ENCODE results near the gene FHOD1. TPM values are rescaled to one million over a fixed set of nuclear protein-coding genes. Genes with fewer than 3 reads are reported as not detected.
A peak's percentile ranks its signal among the peaks of the same experiment; 100 is the strongest.

The FHOD1 gene
- total and polyA plus RNA-seq, 7 donors = 4.8 to 25.2 (median 9.2) TPM

DNA sequence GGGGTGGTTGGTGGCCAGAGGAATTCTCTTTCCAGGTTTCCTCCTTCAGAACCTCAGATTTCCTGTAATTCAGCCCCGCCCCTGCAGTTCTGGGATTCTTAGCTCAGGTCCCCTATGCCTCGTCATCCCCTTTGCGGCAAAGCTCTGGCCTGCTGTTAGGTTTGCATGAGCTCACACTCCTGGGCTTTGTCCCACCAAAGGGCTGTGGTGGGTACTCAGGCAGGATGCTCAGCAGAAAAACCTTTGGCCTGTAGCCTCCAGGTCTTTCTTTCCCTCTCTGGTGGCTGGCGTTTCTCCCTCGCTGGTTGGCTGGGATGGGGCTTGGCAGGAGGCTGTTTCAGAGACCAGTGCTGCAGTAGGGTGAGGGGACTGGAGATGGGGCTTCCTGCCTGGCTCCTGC lies 22.5 kb upstream of the FHOD1 start:
- intact Hi-C loops (cut with DNase I) = no loop called here
- DNase-seq = peak; percentile 59
- 24 to 60% methylated on average over 5 of the region's 5 CpGs for WGBS, 2 donors

DNA sequence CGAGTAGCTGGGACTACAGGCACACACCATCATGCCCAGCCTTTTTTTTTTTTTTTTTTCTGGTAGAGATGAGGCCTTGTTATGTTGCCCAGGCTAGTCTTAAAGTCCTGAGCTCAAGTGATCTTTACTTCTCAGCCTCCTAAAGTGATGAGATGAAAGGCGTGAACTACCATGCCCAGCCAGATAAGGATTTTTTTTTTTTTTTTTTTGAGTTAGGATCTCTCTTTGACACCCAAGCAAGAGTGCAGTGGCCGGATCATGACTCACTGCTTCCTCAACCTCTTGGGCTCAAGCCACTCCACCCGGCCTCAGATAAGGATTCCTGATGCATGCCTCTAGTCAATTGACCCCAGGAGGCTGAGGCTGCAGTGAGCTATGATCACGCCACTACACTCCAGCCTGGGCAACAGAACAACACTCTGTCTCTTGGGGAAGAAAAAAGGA lies 20.9 kb upstream of the FHOD1 start:
- H3K9me3 ChIP-seq = no peaks in the 10 kb centered on the region
- DNase-seq = peak; percentile 71
- WGBS, 2 donors = 35 to 76% methylated on average over 5 of the region's 5 CpGs
- peaks cover 0 to 15% (median 0%) of the 10 kb centered on the region in 3 donors for H3K27me3 ChIP-seq
- H3K27ac ChIP-seq = no peak overlapping the region
- H3K4me1 ChIP-seq = no peaks in the 10 kb centered on the region
- H3K36me3 ChIP-seq = no peaks in the 10 kb centered on the region
- no peak overlapping the region for H3K4me3 ChIP-seq
- TF ChIP-seq POLR2AphosphoS5 (IDR thresholded peaks at IDR 0.05) = peak in 1 of 4 donors; percentile 10
- no peak for TF ChIP-seq EP300 (IDR thresholded peaks at IDR 0.05)
- TF ChIP-seq POLR2A (IDR thresholded peaks at IDR 0.05) = no peak
- TF ChIP-seq, protein P1, sequence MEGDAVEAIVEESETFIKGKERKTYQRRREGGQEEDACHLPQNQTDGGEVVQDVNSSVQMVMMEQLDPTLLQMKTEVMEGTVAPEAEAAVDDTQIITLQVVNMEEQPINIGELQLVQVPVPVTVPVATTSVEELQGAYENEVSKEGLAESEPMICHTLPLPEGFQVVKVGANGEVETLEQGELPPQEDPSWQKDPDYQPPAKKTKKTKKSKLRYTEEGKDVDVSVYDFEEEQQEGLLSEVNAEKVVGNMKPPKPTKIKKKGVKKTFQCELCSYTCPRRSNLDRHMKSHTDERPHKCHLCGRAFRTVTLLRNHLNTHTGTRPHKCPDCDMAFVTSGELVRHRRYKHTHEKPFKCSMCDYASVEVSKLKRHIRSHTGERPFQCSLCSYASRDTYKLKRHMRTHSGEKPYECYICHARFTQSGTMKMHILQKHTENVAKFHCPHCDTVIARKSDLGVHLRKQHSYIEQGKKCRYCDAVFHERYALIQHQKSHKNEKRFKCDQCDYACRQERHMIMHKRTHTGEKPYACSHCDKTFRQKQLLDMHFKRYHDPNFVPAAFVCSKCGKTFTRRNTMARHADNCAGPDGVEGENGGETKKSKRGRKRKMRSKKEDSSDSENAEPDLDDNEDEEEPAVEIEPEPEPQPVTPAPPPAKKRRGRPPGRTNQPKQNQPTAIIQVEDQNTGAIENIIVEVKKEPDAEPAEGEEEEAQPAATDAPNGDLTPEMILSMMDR (IDR thresholded peaks at IDR 0.05) = no peak
- intact Hi-C loops (cut with DNase I) = no loop called here

More for the DNA sequence above, 22.5 kb upstream of the FHOD1 start:
- TF ChIP-seq POLR2A (IDR thresholded peaks at IDR 0.05) (no peak), EP300 (IDR thresholded peaks at IDR 0.05) (no peak), POLR2AphosphoS5 (IDR thresholded peaks at IDR 0.05) (no peak)
- TF ChIP-seq, protein P1 (IDR thresholded peaks at IDR 0.05) = no peak
- Histone ChIP-seq H3K27ac (no peak overlapping the region), H3K9me3 (no peaks in the 10 kb centered on the region), H3K36me3 (no peaks in the 10 kb centered on the region), H3K4me3 (no peak overlapping the region), H3K4me1 (no peaks in the 10 kb centered on the region), H3K27me3 (peaks cover 0 to 15% (median 0%) of the 10 kb centered on the region in 3 donors)

DNA sequence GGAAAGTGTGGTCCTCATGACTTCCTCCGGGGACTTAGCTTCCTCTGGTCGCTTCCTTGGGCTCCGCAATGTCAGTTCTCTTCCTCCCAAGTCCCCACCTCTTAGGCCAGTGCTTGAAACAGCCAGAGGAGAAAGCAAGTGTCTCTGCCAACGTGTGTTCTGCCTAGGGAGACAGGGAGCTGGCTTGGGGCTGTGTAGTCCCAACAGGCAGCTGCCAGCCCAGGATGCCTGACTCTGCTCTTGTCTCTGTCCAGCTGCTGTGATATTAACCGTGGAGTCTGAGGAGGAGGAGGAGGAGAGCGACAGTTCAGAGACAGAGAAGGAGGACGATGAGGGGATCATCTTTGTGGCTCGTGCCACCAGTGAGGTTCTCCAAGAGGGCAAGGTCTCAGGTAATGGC lies 18.6 kb upstream of the FHOD1 start:
- H3K27ac ChIP-seq = no peak overlapping the region
- H3K9me3 ChIP-seq = no peaks in the 10 kb centered on the region
- WGBS, 2 donors = 72 to 73% methylated on average over 8 of the region's 8 CpGs
- intact Hi-C loops (cut with DNase I) = no loop called here
- DNase-seq = peak; percentile 44
- H3K4me3 ChIP-seq = no peak overlapping the region
- H3K4me1 ChIP-seq = no peaks in the 10 kb centered on the region
- TF ChIP-seq, protein P1 (IDR thresholded peaks at IDR 0.05) = no peak
- TF ChIP-seq EP300 (IDR thresholded peaks at IDR 0.05) (no peak), POLR2A (IDR thresholded peaks at IDR 0.05) (no peak), POLR2AphosphoS5 (IDR thresholded peaks at IDR 0.05) (no peak)
- no peaks in the 10 kb centered on the region for H3K36me3 ChIP-seq
- H3K27me3 ChIP-seq = peaks cover 0 to 15% (median 0%) of the 10 kb centered on the region in 3 donors

DNA sequence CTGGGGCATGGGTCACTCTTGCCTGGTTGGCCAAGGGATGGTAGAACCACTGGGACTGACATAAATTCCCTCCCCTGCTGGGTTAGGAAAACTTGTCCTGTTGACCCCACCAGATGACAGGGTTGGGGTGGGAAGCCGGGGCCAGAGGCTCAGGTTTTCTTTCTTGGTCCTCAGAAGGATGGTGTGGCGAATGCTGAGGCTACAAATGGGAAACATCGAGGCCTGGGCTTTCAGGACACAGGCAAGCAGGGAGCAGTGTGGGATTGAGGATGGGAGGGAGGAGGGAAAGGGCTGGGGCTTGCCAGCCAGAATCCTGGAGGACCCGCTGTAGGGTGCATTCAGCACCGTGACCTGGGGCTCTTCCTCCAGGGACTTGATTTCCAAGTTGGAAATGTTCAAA lies 17.6 kb upstream of the FHOD1 start:
- H3K27ac ChIP-seq = no peak overlapping the region
- H3K4me3 ChIP-seq = no peak overlapping the region
- DNase-seq = peak; percentile 52
- no peaks in the 10 kb centered on the region for H3K4me1 ChIP-seq
- 84 to 89% methylated on average over 5 of the region's 5 CpGs for WGBS, 2 donors
- intact Hi-C loops (cut with DNase I) = no loop called here
- H3K9me3 ChIP-seq = no peaks in the 10 kb centered on the region
- TF ChIP-seq POLR2A (IDR thresholded peaks at IDR 0.05) (no peak), POLR2AphosphoS5 (IDR thresholded peaks at IDR 0.05) (no peak), EP300 (IDR thresholded peaks at IDR 0.05) (no peak)
- TF ChIP-seq, protein P1 (IDR thresholded peaks at IDR 0.05) = no peak
- H3K36me3 ChIP-seq = no peaks in the 10 kb centered on the region
- peaks cover 0 to 15% (median 0%) of the 10 kb centered on the region in 3 donors for H3K27me3 ChIP-seq

DNA sequence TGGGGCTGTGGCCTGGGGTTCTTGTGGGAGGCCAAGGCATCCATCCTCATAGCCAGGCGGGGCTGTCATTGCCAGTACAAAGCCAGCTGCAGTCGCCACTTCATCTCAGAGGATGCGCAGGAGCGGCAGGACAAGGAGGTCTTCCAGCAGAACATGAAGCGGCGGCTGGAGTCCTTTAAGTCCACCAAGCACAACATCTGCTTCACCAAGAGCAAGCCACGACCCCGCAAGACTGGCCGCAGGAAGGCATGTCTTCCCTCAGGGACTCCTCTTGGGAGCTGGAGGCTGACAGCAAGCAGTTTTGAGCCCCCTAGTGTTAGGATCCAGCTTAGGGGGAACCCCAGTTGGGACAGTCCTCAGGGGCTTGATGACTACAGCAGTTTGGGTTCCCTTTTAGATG lies 17.0 kb upstream of the FHOD1 start:
- peak; percentile 40 for DNase-seq
- Histone ChIP-seq H3K4me1 (no peaks in the 10 kb centered on the region), H3K9me3 (no peaks in the 10 kb centered on the region), H3K36me3 (no peaks in the 10 kb centered on the region), H3K27me3 (peaks cover 0 to 10% (median 0%) of the 10 kb centered on the region in 3 donors), H3K27ac (no peak overlapping the region), H3K4me3 (no peak overlapping the region)
- intact Hi-C loops (cut with DNase I) = no loop called here
- 86 to 89% methylated on average over 9 of the region's 9 CpGs for WGBS, 2 donors
- TF ChIP-seq POLR2A (IDR thresholded peaks at IDR 0.05) (no peak), EP300 (IDR thresholded peaks at IDR 0.05) (no peak), POLR2AphosphoS5 (IDR thresholded peaks at IDR 0.05) (no peak)
- TF ChIP-seq, protein P1 (IDR thresholded peaks at IDR 0.05) = no peak
